ENCODE data around the gene TNFAIP8.

Gene TNFAIP8

GRCh38 chr5:119357270-119357669 is 1.5 kb downstream of the TNFAIP8 start:
- Mint-ChIP-seq H3K4me1 (peaks cover 56% of the 10 kb centered on the region), H3K27me3 (ENCODE audit: low read depth) (peaks cover 13% of the 10 kb centered on the region), H3K4me3 (peak overlapping the region; percentile 90 to 97 (median 93)), H3K36me3 (ENCODE audit: low read depth) (no peaks in the 10 kb centered on the region), H3K27ac (peak overlapping the region; percentile 65 to 91 (median 90)), H3K9me3 (no peaks in the 10 kb centered on the region)
- TF ChIP-seq, protein P1, sequence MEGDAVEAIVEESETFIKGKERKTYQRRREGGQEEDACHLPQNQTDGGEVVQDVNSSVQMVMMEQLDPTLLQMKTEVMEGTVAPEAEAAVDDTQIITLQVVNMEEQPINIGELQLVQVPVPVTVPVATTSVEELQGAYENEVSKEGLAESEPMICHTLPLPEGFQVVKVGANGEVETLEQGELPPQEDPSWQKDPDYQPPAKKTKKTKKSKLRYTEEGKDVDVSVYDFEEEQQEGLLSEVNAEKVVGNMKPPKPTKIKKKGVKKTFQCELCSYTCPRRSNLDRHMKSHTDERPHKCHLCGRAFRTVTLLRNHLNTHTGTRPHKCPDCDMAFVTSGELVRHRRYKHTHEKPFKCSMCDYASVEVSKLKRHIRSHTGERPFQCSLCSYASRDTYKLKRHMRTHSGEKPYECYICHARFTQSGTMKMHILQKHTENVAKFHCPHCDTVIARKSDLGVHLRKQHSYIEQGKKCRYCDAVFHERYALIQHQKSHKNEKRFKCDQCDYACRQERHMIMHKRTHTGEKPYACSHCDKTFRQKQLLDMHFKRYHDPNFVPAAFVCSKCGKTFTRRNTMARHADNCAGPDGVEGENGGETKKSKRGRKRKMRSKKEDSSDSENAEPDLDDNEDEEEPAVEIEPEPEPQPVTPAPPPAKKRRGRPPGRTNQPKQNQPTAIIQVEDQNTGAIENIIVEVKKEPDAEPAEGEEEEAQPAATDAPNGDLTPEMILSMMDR (IDR thresholded peaks at IDR 0.05; ENCODE audit: unreplicated experiment in 3 of 3): no peak

DNA sequence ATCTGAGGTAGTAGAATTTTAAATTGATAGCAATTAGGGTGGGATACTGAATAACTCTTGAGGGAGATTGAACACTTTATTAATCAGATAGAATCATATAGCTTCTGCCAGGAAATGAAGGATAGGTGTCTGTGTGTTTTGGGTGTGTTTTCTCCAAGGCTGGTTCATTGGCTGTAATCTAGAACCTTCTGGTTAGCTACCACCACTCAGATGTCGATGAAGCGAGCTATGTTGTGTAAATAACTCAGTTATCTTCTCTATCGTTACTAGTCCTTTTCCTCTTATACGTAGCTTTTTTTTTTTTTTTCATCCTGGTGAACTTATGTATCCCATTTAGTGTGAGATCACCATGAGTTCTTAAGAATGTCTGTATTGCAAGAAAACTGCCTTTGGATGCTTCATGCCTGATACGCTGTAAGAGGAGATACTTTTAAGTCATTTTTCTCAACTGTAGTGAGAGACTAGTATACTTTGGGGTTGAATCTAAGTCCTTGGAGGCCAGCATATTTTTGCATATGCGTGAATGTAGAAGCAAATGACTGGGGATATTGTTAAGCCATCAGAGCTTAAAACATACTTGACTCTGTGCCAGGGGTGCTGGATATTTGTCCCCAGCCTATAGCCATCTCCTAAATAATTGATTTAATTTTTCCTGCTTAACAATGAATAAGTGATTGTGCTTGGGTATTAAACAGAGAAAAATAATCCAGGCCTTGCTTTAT is 2.1 kb downstream of the TNFAIP8 start:
- TF ChIP-seq, protein P1 (IDR thresholded peaks at IDR 0.05; ENCODE audit: unreplicated experiment in 3 of 3): no peak
- H3K27me3 Mint-ChIP-seq (ENCODE audit: low read depth): peaks cover 18% of the 10 kb centered on the region
- H3K4me3 Mint-ChIP-seq: peak overlapping the region; percentile 90 to 97 (median 93)

GRCh38 chr5:119358530-119358900 is 2.7 kb downstream of the TNFAIP8 start:
- Mint-ChIP-seq H3K27ac (no peak overlapping the region), H3K4me1 (peaks cover 56% of the 10 kb centered on the region), H3K4me3 (no peak overlapping the region), H3K27me3 (ENCODE audit: low read depth) (peaks cover 18% of the 10 kb centered on the region), H3K9me3 (no peaks in the 10 kb centered on the region), H3K36me3 (ENCODE audit: low read depth) (no peaks in the 10 kb centered on the region)
- TF ChIP-seq, protein P1 (IDR thresholded peaks at IDR 0.05; ENCODE audit: unreplicated experiment in 3 of 3): no peak

More for the DNA sequence above, 2.1 kb downstream of the TNFAIP8 start:
- Mint-ChIP-seq H3K4me1 (peaks cover 56% of the 10 kb centered on the region), H3K27ac (peak overlapping the region in 2 of 3 experiments; percentile 29 to 65), H3K36me3 (ENCODE audit: low read depth) (no peaks in the 10 kb centered on the region), H3K9me3 (no peaks in the 10 kb centered on the region)

DNA sequence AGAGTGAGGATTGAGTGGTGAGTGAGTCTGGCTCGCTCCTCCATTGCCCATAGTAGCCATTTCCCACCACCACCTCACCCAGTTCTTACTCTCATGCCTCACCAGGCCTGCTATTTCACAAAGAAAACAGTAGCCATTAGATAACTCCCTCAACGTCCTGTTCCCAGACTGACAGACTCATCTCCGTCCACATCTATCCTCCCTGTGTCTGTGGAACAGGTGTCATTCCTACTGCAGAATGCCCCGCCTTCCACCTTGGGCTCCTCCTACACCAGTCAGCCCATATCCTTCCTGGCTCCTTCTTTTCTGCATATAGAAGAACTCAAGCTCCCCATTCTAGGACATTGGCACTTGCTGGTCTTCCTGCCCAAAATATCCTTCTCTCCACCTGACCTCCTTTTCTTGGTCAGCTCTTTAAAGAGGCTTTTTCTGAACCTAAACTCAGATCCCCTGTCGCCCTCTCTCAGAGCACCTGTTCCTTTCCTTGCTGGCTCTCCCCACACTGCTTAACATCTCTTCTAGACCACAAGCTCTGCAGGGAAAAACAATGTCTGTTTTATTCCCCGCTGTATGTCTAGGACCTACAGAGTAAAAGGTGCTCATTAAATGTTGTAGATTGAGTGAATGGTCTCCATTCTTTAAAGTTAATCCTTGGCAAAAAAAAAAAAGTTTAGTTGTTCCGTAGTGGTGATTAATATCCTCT is 3.2 kb downstream of the TNFAIP8 start:
- H3K27ac Mint-ChIP-seq: peak overlapping the region in 1 of 3 experiments; percentile 26
- H3K4me3 Mint-ChIP-seq: peak overlapping the region; percentile 45 to 59 (median 46)
- no peaks in the 10 kb centered on the region for H3K9me3 Mint-ChIP-seq
- no peaks in the 10 kb centered on the region for H3K36me3 Mint-ChIP-seq (ENCODE audit: low read depth)
- TF ChIP-seq, protein P1 (IDR thresholded peaks at IDR 0.05; ENCODE audit: unreplicated experiment in 3 of 3): no peak
- H3K4me1 Mint-ChIP-seq: peaks cover 51% of the 10 kb centered on the region
- H3K27me3 Mint-ChIP-seq (ENCODE audit: low read depth): peaks cover 12% of the 10 kb centered on the region

GRCh38 chr5:119359737-119360413 is 4.1 kb downstream of the TNFAIP8 start:
- H3K27ac Mint-ChIP-seq: no peak overlapping the region
- TF ChIP-seq, protein P1 (IDR thresholded peaks at IDR 0.05; ENCODE audit: unreplicated experiment in 3 of 3): no peak
- H3K27me3 Mint-ChIP-seq (ENCODE audit: low read depth): peaks cover 10% of the 10 kb centered on the region
- peak overlapping the region in 1 of 3 experiments; percentile 26 for H3K4me3 Mint-ChIP-seq
- H3K4me1 Mint-ChIP-seq: peaks cover 49% of the 10 kb centered on the region
- no peaks in the 10 kb centered on the region for H3K36me3 Mint-ChIP-seq (ENCODE audit: low read depth)
- H3K9me3 Mint-ChIP-seq: no peaks in the 10 kb centered on the region

Measured in nephron (organoid).